GM12873 (cell line): ENCODE results near the gene MAP4K4.

ENCODE experiments used
- TF ChIP-seq, protein P1 (sequence below): IDR thresholded peaks from 2 replicates; pipeline ENCODE4 v1.5.1; 2012; ENCODE audit warnings: low read depth, mild to moderate bottlenecking, moderate library complexity, low read length, control low read depth; ENCODE audit not compliant: insufficient read depth; ENCODE audit errors: missing control alignments

The MAP4K4 gene

DNA sequence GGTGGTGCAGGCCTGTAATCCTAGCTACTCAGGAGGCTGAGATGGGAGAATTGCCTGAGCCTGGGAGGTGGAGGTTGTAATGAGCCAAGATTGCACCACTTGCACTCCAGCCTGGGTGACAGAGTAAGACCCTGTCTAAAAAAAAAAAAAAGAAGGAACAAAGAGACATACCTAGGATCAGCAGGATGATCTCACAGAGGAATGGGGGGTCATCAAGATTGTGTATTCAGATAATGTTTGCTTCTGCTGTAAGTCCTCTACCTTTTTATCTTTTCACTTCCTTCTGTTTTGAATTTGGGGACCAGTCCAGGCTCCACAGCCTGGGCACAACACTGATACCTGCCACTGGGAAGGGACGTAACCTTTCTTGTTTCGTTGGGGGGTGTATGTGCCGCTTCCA, 53.2 kb downstream of the MAP4K4 start:
- TF ChIP-seq, protein P1, sequence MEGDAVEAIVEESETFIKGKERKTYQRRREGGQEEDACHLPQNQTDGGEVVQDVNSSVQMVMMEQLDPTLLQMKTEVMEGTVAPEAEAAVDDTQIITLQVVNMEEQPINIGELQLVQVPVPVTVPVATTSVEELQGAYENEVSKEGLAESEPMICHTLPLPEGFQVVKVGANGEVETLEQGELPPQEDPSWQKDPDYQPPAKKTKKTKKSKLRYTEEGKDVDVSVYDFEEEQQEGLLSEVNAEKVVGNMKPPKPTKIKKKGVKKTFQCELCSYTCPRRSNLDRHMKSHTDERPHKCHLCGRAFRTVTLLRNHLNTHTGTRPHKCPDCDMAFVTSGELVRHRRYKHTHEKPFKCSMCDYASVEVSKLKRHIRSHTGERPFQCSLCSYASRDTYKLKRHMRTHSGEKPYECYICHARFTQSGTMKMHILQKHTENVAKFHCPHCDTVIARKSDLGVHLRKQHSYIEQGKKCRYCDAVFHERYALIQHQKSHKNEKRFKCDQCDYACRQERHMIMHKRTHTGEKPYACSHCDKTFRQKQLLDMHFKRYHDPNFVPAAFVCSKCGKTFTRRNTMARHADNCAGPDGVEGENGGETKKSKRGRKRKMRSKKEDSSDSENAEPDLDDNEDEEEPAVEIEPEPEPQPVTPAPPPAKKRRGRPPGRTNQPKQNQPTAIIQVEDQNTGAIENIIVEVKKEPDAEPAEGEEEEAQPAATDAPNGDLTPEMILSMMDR: no peak

DNA sequence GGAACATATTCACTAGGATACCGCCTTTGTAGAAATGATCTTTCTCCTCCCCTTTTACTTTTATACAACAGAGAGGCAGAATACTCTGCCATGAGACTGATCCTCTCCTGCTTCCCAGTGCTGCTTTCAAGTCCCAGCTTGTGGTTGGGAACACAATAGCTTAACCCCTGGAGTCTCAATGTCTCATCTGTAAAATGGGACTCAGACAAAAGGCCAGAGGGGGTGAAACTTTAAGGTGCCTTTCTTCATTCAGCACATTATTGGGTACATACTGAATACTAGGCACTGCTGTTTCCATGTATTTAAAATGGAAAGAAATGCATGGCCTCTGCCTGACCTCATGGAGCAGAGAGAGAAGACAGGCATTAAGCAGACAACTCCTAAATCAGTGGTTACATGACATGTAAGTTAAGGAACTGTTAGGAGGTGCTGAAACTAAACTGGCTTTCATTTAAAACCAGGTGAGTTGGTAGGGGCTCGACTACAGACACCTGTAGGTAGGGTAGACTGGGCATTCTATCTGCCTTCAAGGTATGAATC, 53.8 kb downstream of the MAP4K4 start:
- TF ChIP-seq, protein P1: no peak

DNA sequence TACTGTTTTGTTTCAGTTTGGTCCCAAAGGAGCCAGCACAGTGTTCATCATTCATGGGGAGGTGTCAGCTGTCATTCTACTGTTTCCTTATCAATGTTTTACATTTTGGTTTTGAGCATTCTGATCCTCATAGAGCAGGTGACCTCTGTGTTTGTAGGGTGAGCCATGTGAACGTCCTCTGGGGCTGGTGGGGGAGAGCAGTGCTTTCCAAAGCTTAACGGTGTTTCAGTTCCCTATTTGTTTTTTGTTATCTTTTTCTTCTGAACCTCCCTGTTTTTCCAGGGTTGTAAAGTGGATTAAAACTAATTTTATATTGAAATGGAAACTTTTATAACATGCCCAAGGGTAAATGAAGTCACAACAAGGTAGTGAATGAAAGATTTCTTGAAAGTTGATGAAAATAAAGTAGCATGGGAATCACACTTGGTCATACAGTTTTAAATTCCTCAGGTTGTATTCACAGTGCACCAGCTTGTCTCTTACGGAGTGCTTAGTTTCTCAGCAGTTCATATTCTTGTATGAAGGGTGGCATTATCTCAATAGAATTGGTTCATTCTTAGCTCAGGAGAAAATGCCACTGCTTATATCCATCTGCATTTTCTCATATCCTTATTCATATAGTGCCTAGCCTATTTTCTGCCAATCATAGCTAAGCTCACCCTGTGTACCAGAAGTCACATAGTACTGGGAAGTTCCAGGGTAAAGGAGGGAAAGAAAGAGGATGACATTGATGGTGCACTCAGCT, 54.5 kb downstream of the MAP4K4 start:
- TF ChIP-seq, protein P1: no peak

DNA sequence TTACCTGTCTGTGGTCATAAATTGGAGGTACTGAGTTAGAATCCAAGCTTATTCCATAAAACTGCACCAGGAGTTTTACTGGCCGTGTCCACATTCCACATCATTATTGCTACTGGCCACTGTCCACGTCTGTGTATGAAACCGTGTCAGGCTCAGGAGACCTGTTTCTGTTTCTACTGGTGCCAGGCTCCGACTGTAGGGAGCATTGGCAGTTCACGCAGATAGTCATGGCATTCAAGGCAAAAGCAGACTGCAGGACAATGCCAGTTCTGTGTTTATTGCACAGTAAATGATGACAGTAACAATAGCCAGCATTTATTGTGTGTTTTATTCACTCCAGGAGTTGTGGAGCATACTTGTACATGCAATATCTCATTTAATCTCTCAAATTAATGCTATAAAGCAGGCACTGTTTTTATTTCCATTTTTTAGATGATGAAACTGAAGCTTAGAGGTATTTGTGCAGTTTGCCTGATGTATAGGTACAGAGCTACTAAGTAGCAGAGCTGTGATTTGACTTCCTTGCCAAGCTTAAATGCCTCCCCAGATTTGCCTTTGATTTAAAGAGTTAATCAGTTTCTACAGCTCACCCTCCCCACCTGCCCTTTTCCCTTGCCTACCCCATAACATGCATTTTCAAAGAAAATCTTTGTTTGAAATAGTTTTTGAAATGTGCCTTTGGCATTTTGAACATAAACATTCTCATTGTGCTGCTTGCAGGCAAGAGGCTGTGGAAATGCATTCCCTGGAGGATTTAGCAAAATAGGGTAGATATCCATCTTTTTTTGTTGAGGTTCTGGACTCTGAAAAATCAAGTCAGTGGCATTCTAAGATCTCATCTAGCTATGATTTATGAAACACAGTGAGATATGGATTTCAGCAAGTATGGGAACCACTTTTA, 55.5 kb downstream of the MAP4K4 start:
- TF ChIP-seq, protein P1: no peak

DNA sequence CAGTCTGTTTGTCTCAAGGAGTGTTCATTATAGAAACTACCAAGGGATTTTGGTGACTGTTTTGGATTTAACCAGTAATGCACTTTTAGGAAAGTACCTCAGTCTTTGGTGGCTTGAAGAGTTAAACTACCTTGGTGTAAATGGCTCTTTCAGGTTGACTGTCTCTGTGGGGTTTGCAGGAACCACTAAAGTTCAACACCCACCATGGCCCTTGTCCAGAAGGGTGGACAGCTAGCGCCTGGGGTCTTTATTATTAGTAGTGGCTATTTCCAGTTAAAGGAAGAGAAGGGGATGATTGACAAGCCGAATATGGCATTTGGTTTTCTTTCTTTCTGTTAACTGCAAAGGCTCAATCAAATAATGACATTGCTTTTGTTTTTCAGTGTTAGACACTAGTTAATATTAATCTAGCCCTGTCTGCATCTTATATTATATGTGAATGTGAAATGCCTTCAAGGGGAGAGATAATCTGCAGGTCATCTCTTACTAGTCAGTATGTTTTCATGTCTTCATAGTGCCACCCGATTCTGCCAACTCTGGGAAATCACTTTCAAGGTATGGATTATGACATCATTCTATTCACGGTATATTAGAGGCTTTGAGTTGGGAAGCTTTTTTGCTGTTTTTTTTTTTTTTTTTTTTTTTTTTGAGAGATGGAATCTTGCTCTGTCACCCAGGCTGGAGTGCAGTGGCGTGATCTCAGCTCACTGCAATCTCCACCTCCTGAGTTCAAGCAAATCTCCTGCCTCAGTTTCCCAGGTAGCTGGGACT, 56.4 kb downstream of the MAP4K4 start:
- TF ChIP-seq, protein P1: no peak

DNA sequence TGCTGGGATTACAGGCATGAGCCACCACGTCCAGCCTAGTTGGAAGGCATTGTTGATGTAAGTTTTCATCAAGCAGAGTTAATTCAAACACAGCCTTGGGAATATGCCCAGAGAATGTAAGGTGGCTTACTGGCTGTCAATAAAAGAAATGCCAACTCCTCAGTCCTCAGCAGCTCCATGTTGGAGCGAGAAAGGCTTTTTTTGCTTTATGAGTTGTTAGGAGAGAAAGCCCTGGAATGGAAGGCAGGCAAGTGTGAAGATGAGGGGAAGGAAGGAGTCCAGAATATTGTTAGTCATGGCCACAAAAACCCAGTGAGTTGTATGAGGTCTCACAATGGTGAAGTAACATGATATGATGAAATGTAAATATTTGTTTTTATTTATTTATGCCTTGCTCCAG, 57.1 kb downstream of the MAP4K4 start:
- TF ChIP-seq, protein P1: no peak
